ENCODE data around the gene PLA2R1. TPM values are rescaled to one million over a fixed set of nuclear protein-coding genes. Genes with fewer than 3 reads are reported as not detected.
"Not testable (repeated sequence)": the region's sequence is repeated elsewhere in the genome, so short reads cannot be mapped to it uniquely, and the experiment has no call there.

The PLA2R1 gene
- total RNA-seq, 1 donor from 2014 or later, result 46.5 TPM

GRCh38 chr2:160043265-160043664 is 19.1 kb downstream of the PLA2R1 start:
- no peak for DNase-seq (ENCODE audit: low spot score)
- Mint-ChIP-seq H3K9me3 (ENCODE audit: low read depth) (no peaks in the 10 kb centered on the region), H3K4me3 (ENCODE audit: unreplicated experiment) (no peak overlapping the region), H3K36me3 (ENCODE audit: low read depth) (peaks cover 27% of the 10 kb centered on the region), H3K4me1 (ENCODE audit: low read depth) (peaks cover 39% of the 10 kb centered on the region), H3K27me3 (ENCODE audit: low read depth) (no peaks in the 10 kb centered on the region), H3K27ac (ENCODE audit: unreplicated experiment) (no peak overlapping the region)
- TF ChIP-seq CTCF (IDR thresholded peaks at IDR 0.05), result no peak

GRCh38 chr2:160042054-160042453 is 20.4 kb downstream of the PLA2R1 start:
- Mint-ChIP-seq H3K4me3 (ENCODE audit: unreplicated experiment) (no peak overlapping the region), H3K27me3 (ENCODE audit: low read depth) (no peaks in the 10 kb centered on the region), H3K9me3 (ENCODE audit: low read depth) (no peaks in the 10 kb centered on the region), H3K27ac (ENCODE audit: unreplicated experiment) (peak overlapping the region; percentile 63), H3K36me3 (ENCODE audit: low read depth) (peaks cover 27% of the 10 kb centered on the region), H3K4me1 (ENCODE audit: low read depth) (peaks cover 39% of the 10 kb centered on the region)
- no peak for TF ChIP-seq CTCF (IDR thresholded peaks at IDR 0.05)
- no peak for DNase-seq (ENCODE audit: low spot score)

- H3K4me3 Mint-ChIP-seq (ENCODE audit: unreplicated experiment), result no peak overlapping the region
- no peaks in the 10 kb centered on the region for H3K9me3 Mint-ChIP-seq (ENCODE audit: low read depth)
- H3K36me3 Mint-ChIP-seq (ENCODE audit: low read depth), result peaks cover 23% of the 10 kb centered on the region
- peak overlapping the region; percentile 85 for H3K27ac Mint-ChIP-seq (ENCODE audit: unreplicated experiment)
- peaks cover 39% of the 10 kb centered on the region for H3K4me1 Mint-ChIP-seq (ENCODE audit: low read depth)
- H3K27me3 Mint-ChIP-seq (ENCODE audit: low read depth), result no peaks in the 10 kb centered on the region
- no peak for DNase-seq (ENCODE audit: low spot score)
- TF ChIP-seq CTCF (IDR thresholded peaks at IDR 0.05), result no peak
Measured at GRCh38 chr2:160041091-160041490, 21.3 kb downstream of the PLA2R1 start.

- H3K4me1 Mint-ChIP-seq (ENCODE audit: low read depth), result peaks cover 42% of the 10 kb centered on the region
- DNase-seq (ENCODE audit: low spot score), result no peak
- peak overlapping the region; percentile 86 for H3K27ac Mint-ChIP-seq (ENCODE audit: unreplicated experiment)
- H3K27me3 Mint-ChIP-seq (ENCODE audit: low read depth), result no peaks in the 10 kb centered on the region
- no peak for TF ChIP-seq CTCF (IDR thresholded peaks at IDR 0.05)
- H3K4me3 Mint-ChIP-seq (ENCODE audit: unreplicated experiment), result peak overlapping the region; percentile 6
- peaks cover 16% of the 10 kb centered on the region for H3K36me3 Mint-ChIP-seq (ENCODE audit: low read depth)
- H3K9me3 Mint-ChIP-seq (ENCODE audit: low read depth), result no peaks in the 10 kb centered on the region
Measured at GRCh38 chr2:160039166-160039903, 23.1 kb downstream of the PLA2R1 start.

- peaks cover 48% of the 10 kb centered on the region for H3K4me1 Mint-ChIP-seq (ENCODE audit: low read depth)
- H3K27me3 Mint-ChIP-seq (ENCODE audit: low read depth); DNase-seq (ENCODE audit: low spot score); H3K9me3 Mint-ChIP-seq (ENCODE audit: low read depth); H3K4me3 Mint-ChIP-seq (ENCODE audit: unreplicated experiment); H3K27ac Mint-ChIP-seq (ENCODE audit: unreplicated experiment): not testable (repeated sequence)
- peaks cover 13% of the 10 kb centered on the region for H3K36me3 Mint-ChIP-seq (ENCODE audit: low read depth)
Measured at GRCh38 chr2:160038662-160039061, 23.8 kb downstream of the PLA2R1 start.

GRCh38 chr2:160036736-160037135 is 25.7 kb downstream of the PLA2R1 start:
- TF ChIP-seq CTCF (IDR thresholded peaks at IDR 0.05), result no peak
- no peak for DNase-seq (ENCODE audit: low spot score)
- H3K4me1 Mint-ChIP-seq (ENCODE audit: low read depth), result peaks cover 56% of the 10 kb centered on the region
- H3K27ac Mint-ChIP-seq (ENCODE audit: unreplicated experiment), result no peak overlapping the region
- peaks cover 10% of the 10 kb centered on the region for H3K36me3 Mint-ChIP-seq (ENCODE audit: low read depth)
- no peak overlapping the region for H3K4me3 Mint-ChIP-seq (ENCODE audit: unreplicated experiment)
- H3K9me3 Mint-ChIP-seq (ENCODE audit: low read depth), result no peaks in the 10 kb centered on the region
- no peaks in the 10 kb centered on the region for H3K27me3 Mint-ChIP-seq (ENCODE audit: low read depth)

Measured in chondrocyte (in vitro differentiated cells).